ENCODE results near the gene ZNF23.

Gene ZNF23

DNA sequence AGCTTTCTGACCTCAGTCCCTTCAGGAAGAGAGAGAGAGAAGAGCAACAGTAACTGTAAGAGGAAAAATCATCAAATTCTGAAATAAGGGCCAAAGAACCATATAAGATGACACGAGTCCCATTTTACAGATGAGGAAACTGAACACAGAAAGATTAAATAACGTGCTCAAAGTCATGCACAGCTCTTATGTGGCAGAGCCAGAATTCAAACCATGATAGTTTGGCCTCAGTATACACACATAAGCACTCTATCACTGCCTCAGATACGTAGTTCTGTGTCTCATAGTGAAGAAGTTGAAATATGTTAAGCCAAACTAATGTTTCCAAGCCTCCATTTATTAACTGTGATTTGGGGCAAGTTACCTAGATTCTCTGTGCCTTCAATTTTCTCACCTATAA is 29.0 kb upstream of the ZNF23 start:
- TF ChIP-seq, protein P1, sequence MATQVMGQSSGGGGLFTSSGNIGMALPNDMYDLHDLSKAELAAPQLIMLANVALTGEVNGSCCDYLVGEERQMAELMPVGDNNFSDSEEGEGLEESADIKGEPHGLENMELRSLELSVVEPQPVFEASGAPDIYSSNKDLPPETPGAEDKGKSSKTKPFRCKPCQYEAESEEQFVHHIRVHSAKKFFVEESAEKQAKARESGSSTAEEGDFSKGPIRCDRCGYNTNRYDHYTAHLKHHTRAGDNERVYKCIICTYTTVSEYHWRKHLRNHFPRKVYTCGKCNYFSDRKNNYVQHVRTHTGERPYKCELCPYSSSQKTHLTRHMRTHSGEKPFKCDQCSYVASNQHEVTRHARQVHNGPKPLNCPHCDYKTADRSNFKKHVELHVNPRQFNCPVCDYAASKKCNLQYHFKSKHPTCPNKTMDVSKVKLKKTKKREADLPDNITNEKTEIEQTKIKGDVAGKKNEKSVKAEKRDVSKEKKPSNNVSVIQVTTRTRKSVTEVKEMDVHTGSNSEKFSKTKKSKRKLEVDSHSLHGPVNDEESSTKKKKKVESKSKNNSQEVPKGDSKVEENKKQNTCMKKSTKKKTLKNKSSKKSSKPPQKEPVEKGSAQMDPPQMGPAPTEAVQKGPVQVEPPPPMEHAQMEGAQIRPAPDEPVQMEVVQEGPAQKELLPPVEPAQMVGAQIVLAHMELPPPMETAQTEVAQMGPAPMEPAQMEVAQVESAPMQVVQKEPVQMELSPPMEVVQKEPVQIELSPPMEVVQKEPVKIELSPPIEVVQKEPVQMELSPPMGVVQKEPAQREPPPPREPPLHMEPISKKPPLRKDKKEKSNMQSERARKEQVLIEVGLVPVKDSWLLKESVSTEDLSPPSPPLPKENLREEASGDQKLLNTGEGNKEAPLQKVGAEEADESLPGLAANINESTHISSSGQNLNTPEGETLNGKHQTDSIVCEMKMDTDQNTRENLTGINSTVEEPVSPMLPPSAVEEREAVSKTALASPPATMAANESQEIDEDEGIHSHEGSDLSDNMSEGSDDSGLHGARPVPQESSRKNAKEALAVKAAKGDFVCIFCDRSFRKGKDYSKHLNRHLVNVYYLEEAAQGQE (IDR thresholded peaks at IDR 0.05; ENCODE audit: insufficient replicate concordance, low read depth), result no peak
- TF ChIP-seq GABPA (IDR thresholded peaks at IDR 0.05; ENCODE audit: low read depth) (no peak), SPI1 (IDR thresholded peaks at IDR 0.05; ENCODE audit: borderline replicate concordance, low read depth) (no peak), POLR2AphosphoS5 (IDR thresholded peaks at IDR 0.05; ENCODE audit: low read depth) (no peak)
- TF ChIP-seq, protein P2, sequence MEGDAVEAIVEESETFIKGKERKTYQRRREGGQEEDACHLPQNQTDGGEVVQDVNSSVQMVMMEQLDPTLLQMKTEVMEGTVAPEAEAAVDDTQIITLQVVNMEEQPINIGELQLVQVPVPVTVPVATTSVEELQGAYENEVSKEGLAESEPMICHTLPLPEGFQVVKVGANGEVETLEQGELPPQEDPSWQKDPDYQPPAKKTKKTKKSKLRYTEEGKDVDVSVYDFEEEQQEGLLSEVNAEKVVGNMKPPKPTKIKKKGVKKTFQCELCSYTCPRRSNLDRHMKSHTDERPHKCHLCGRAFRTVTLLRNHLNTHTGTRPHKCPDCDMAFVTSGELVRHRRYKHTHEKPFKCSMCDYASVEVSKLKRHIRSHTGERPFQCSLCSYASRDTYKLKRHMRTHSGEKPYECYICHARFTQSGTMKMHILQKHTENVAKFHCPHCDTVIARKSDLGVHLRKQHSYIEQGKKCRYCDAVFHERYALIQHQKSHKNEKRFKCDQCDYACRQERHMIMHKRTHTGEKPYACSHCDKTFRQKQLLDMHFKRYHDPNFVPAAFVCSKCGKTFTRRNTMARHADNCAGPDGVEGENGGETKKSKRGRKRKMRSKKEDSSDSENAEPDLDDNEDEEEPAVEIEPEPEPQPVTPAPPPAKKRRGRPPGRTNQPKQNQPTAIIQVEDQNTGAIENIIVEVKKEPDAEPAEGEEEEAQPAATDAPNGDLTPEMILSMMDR (IDR thresholded peaks at IDR 0.05; ENCODE audit: insufficient read depth, low read length), result no peak
- Histone ChIP-seq H3K27ac (replicated peaks) (no peak overlapping the region), H3K4me3 (replicated peaks; ENCODE audit: insufficient read depth, low read length) (no peak overlapping the region), H3K27me3 (ENCODE audit: insufficient read depth, poor library complexity, severe bottlenecking) (no peaks in the 10 kb centered on the region)
- DNase-seq (ENCODE audit: low read depth in 1 of 2, low spot score in 1 of 2), result no peak

DNA sequence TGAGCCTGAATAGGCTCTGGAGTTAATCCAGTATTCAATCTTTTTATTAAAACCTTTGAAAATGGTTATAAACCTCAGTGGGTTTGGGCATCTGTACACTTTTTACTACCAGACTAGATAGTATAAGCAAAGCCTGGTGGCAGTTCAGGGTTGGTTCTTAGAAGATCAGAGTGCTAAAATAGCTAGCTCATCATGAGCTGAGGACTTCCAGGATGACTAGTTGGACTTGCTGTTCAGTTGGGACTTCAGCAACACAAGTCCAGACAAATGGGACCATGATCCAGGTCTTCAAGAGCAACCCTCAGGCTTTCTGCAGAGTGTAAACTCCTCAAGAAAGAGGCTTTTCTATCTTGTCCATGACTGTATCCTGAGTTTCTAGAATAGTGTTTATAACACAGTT is 28.3 kb upstream of the ZNF23 start:
- TF ChIP-seq POLR2AphosphoS5 (IDR thresholded peaks at IDR 0.05; ENCODE audit: low read depth), result no peak
- TF ChIP-seq SPI1 (IDR thresholded peaks at IDR 0.05; ENCODE audit: borderline replicate concordance, low read depth), result no peak
- TF ChIP-seq, protein P1 (IDR thresholded peaks at IDR 0.05; ENCODE audit: insufficient replicate concordance, low read depth), result no peak
- TF ChIP-seq GABPA (IDR thresholded peaks at IDR 0.05; ENCODE audit: low read depth), result no peak
- TF ChIP-seq, protein P2 (IDR thresholded peaks at IDR 0.05; ENCODE audit: insufficient read depth, low read length), result no peak
- Histone ChIP-seq H3K27ac (replicated peaks) (no peak overlapping the region), H3K27me3 (ENCODE audit: insufficient read depth, poor library complexity, severe bottlenecking) (no peaks in the 10 kb centered on the region), H3K4me3 (replicated peaks; ENCODE audit: insufficient read depth, low read length) (no peak overlapping the region)
- no peak for DNase-seq (ENCODE audit: low read depth in 1 of 2, low spot score in 1 of 2)

DNA sequence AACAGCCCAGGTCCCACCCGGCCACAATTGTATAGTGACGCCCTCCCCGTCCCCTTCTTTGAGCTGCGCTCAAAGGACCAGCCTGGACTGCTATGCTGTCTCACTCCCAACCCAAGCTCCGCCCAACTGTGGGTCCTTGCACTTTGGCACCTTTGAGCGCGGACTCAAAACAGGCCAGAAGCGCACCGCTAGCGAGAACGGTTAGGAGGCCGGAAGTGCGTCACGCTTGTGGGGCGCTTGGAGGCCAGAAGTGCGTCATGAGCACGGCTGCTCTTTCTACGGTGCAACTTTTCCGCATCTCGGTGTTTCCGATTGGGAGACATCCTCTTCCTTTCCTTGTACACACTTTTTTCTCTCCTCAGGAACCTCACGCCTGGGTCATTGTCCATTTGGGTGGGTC is 27.1 kb upstream of the ZNF23 start, which contains the start of gene ZNF19:
ZNF19 (minus strand) TSS at position 203 of the 400 bp plus-strand sequence. CDS start 7,210 bp downstream, outside the sequence.
- no peak for DNase-seq (ENCODE audit: low read depth in 1 of 2, low spot score in 1 of 2)
- TF ChIP-seq, protein P1 (IDR thresholded peaks at IDR 0.05; ENCODE audit: insufficient replicate concordance, low read depth), result no peak
- TF ChIP-seq GABPA (IDR thresholded peaks at IDR 0.05; ENCODE audit: low read depth) (no peak), SPI1 (IDR thresholded peaks at IDR 0.05; ENCODE audit: borderline replicate concordance, low read depth) (no peak), POLR2AphosphoS5 (IDR thresholded peaks at IDR 0.05; ENCODE audit: low read depth) (no peak)
- TF ChIP-seq, protein P2 (IDR thresholded peaks at IDR 0.05; ENCODE audit: insufficient read depth, low read length), result no peak
- Histone ChIP-seq H3K27ac (replicated peaks) (no peak within 1 kb of the TSS), H3K27me3 (ENCODE audit: insufficient read depth, poor library complexity, severe bottlenecking) (no peaks in the 10 kb centered on the region), H3K4me3 (replicated peaks; ENCODE audit: insufficient read depth, low read length) (no peak within 1 kb of the TSS)

Data from HL-60 (cell line).